Fibroblast of lung (primary cell): ENCODE results near the gene SNAPC3.

Experiments used
- EZH2 ChIP-seq: IDR thresholded peaks from 2 replicates; pipeline ENCODE4 v1.5.1; 2012; ENCODE audit warnings: low read length, control low read depth, mild to moderate bottlenecking; ENCODE audit errors: missing control alignments
- TF ChIP-seq, protein P1 (sequence below), 2 donors: IDR thresholded peaks in 1 of 2; conservative IDR thresholded peaks in 1 of 2; 1 replicate in 1 of 2; 2 replicates in 1 of 2; pipeline ENCODE4 v1.5.1; 2011 to 2012; ENCODE audit warnings: low read length in 2 of 2, control low read depth in 1 of 2, inconsistent platforms in 1 of 2, low read depth in 1 of 2, mild to moderate bottlenecking in 1 of 2

DNA sequence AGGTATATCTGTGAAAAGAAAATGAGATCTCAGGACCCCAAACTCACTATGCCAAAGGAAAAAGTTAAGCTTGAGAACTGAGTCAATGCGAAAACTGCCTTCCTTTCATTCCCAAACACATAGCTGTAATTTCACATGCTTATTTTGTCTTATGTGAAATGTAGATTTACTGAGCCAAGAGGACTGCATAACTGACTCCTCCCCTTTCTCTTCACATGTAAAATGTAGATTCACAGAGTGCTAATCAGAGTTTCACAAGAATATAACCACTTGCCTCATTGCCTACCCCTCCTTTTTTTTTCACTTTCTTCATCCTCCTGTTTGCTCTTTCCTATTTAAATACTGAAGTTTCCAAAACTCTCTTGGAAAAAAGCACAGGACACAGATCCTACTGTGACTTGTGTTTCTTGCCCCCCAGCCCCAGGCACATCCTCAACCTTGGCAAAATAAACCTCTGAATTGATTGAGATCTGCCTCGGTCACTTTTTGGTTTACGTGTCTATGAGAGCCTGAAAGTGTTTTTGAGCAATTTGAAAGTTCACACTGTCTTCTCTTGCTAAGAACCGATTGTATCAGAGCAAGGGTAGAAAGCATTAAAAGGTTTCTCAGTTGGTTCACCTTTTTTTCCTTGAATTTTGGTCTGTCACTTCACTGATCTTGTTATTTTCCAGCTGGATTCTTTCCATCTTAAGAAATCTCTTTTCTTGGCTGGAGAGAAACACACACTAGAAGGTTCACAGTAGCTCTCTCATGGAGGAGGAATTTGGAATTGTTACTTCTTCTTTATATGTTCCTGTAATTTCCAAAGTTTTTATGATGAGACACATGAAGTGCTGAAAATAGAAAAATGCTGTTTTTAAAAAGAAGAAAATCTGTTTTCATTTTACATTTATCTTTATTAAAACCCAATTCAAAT is 44.8 kb upstream of the SNAPC3 start:
- TF ChIP-seq, protein P1, sequence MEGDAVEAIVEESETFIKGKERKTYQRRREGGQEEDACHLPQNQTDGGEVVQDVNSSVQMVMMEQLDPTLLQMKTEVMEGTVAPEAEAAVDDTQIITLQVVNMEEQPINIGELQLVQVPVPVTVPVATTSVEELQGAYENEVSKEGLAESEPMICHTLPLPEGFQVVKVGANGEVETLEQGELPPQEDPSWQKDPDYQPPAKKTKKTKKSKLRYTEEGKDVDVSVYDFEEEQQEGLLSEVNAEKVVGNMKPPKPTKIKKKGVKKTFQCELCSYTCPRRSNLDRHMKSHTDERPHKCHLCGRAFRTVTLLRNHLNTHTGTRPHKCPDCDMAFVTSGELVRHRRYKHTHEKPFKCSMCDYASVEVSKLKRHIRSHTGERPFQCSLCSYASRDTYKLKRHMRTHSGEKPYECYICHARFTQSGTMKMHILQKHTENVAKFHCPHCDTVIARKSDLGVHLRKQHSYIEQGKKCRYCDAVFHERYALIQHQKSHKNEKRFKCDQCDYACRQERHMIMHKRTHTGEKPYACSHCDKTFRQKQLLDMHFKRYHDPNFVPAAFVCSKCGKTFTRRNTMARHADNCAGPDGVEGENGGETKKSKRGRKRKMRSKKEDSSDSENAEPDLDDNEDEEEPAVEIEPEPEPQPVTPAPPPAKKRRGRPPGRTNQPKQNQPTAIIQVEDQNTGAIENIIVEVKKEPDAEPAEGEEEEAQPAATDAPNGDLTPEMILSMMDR (conservative IDR thresholded peaks at IDR 0.05 in 1 of 2, IDR thresholded peaks at IDR 0.05 in 1 of 2; ENCODE audit: low read depth in 1 of 2, low read length in 2 of 2) = no peak
- TF ChIP-seq EZH2 = no peak
